GM18907 (cell line): ENCODE results near the gene ATP5MG.

Experiments used
- ATAC-seq: cut with Tn5 transposase; IDR thresholded peaks from one replicate; pipeline ENCODE4 v1.9.1; 2021; ENCODE audit warnings: mild to moderate bottlenecking, moderate library complexity; ENCODE audit not compliant: unreplicated experiment

Gene ATP5MG

DNA sequence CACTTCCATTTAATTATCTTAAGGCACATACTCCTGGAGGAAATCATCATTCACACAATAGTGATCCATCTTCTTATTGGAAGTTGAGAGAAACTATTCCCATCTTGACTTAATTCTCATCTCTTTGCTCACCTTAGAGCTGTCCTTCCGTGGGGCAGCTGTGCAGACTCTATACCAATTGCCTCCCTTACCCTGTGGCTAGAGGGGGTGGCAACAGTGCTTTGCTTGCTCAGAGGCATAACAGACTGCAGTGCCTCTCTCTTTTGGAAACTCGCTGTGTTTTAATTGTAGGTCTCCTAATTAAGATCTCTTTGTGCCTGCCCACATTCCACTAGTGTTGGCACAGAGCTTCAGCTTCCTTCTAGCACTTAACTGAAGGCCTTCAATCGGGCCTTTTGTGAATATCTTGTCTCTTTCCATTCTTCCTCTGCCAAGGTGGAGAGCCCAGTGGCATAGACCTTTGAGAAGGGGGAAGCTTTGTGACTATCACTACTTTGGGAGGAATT is 40.4 kb downstream of the ATP5MG start:
- ATAC-seq, result no peak

DNA sequence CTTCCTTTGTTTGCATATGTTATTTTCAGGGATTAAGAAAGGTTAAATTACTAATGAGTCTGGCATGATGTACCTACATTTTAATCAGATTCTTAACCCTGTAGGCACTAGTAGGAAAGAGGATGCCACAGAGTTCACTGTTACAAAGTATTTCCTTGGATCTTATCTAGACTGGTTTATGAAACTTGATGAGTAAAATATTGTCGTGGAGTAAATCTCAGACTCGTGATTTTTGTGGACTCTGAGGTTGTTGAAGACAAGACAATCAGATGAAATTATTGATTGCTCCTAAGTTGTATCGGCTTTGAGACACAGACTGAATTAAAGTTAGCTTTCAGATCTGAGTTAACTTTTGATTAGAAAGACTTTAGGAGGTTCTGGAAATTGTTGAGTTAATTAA is 40.9 kb downstream of the ATP5MG start:
- ATAC-seq, result no peak

DNA sequence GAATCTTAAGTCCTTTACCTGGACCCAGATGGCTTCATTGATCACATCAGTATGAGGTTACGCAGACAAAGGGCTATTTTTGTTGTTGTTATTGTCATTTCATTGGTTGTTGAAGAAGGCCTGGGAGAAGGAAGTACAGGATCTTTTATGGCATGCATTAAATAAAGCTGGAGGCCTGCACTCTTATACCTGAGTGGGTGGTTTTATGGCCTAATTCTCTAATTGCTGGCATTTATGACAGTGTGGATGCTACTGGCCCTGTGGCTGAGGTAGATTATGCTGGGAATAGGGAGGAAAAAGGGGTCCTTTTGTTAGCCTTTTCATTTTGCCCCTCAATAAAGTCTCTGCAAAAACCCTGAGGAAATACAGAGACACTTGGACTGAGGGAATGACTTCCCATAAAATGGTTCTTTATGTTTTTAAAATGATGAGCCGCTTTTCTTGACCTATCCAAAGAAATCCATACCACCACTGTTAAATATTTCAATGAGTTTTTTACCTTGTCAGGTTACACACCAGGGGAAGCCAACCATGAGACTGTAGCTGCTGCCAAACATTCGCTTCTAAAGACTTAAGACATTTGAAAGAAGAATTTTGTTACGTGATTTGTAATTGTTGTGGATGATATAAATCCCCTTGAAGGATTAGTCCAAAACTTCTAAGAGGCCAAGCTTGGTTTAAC is 41.6 kb downstream of the ATP5MG start:
- ATAC-seq, result no peak

DNA sequence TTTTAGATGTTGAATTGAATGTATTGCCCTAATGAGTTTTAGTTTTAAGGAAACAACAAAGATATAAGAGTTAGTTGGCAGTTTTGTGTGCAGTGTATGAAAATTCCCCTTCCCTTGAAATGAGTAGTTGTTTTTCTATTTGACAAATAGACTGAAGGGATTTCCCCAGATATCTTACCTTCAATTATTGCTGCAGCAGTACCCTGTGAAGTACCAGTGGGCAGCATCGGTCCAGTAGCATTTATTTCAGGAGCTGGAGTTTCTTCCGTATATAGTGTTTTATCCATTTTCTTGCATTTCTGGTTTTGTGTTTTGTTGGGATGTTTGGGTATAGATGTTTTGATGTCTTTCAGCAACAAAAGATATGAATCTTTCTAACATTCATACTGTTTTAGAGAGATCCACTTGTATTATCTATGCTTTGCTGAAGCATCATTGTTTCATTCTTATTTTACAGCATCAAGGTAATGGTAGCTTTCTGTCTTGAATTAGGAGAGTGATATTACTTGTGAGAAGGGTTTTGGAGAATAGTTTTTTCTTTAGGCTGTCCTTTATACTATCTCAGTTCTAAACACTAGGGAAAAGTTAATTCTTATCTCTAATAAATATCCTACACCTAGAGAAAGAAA is 42.3 kb downstream of the ATP5MG start:
- ATAC-seq, result peak; percentile 46

DNA sequence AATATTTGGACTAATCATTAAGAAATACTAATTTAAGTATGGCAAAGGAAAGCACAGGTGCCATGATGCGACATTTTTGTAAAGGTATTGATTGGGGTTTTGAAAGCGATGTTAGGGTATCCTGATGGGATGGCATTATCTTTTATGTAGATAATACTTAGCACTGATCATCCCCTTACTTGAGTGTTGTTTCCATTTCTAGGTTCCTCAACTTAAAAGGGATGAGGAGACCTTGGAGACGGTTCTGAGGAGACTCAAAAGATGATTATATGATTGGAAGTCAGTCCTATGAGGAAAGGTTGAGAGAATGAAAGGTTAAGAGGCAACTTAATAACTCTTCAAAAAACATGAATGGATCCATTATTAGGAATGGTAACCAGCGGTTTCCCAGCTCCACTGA is 46.0 kb downstream of the ATP5MG start:
- ATAC-seq, result no peak

DNA sequence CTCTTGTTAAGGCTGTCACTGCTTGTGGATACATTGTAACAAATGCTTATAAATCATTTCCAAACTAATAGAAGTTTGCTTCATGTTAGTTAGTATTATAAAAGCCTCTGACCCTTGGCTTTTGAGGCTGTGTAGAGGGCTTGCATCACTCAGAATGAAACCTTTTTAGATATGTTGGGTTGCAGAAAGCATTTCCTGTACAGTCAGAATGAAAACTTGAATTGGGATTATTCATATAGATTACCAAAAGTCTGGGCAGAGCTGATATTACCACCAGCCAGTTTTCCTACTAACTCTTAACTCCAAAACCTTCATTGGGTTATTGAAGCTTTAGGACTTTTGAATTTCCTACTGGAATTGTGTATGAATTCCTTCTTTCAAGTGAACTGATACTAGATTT is 46.9 kb downstream of the ATP5MG start:
- ATAC-seq, result peak; percentile 82

DNA sequence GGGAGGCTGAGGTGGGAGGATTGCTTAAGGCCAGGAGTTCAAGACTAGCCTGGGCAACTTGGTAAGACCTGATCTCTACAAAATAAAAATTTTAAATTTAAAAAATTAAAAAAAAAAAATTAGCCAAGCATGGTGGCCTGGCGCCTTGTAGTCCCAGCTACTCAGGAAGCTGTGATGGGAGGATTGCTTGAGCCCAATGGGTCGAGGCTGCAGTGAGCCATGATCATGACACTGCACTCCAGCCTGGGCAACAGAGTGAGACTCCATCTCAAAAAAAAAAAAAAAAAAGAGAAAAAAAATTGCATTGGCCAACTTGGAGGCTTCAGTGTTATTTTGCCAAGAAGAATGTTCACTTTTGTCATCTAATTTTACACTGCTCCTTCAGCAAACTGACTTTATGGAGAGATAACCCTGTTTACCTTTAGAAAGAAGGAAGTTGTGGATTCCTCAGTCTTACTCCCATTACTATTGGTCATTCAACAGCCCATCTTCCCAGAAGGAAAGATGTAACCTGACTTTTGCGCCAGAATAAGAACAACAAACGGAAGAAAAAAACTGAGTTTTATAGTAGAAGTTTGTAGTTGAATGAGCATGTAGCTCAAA is 48.0 kb downstream of the ATP5MG start:
- ATAC-seq, result no peak

DNA sequence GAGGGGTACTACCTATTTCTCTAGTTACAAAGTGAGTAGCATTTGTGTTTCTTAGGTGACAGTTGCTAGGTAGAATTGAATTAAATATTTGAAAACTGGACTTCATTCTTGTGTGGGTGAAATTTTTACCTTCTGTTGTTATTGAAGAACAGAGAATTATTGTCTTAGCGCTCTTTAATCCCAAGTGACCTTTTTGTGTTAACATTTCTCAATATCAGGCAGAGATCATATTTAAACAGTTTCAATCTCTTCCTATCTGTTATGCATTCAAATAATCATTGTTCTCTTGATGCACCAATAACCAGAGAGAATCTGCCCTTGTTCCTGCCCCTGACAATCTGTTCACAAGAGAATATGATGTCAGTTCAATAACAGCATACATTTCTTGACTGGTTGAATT is 49.0 kb downstream of the ATP5MG start:
- no peak for ATAC-seq
